ENCODE data around the gene VPS13C.

The VPS13C gene

DNA sequence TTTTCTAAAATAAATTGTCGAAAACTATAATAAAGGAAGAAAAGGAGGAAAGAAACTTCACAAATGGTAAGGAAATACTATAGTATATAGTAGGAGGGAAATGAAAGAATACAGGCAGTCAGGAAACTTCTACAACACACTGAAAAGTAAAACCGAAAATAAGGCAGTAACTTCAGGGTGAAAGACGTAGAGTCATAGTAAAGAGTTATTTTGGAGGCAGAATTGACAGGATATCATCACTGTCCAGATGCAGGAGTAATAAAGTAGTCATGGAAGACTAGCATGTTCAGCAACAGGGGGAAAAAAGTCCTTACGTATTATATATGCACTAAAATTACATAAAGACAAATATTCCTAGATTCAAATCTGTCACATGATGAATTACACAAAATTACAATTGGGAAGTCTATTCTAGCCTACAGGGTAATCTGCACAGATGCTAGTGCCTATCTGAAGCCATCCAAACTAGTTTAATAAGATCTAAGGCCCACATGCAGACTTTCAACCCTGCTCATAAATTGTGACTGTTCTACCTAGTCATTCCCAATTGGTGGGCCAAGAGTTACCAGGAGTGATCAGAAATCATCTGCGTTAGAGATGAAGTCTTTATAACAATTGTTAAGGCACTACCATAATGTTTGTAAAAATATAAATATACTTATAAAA, 14.0 kb downstream of the VPS13C start:
- peaks cover 41% of the 10 kb centered on the region for H3K79me2 ChIP-seq (ENCODE audit: insufficient read depth, low read length)

DNA sequence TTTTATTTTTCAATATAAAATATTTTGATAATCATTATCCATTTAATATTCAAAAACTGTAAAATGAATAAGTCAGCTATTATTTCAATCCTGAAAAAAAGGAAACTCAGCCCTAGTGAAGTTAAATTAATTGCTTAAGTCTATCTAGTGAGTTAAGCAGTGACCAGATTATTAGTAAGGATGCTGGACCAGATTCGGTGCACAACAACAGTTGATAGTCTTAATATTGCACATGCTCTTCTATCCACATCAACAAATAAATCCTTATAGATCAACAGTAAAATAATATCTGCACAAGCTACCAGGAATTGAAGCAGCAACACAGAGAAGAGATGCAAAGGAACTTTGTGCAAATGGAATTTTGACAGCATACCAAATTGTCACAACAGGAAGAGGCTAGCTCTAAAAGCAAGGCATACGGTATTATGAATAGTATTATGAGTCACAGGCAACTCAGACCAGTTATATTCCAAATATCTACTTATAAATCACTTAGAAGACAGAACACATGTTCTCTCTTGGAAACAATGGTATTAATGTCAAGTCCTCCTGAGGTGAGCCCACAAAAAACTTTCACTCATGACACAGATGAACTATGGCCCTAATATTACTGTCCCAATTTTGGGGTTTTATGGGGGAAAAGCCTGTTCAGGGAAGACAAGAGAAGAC, 24.9 kb downstream of the VPS13C start:
- peaks cover 35% of the 10 kb centered on the region for H3K36me3 ChIP-seq (ENCODE audit: insufficient read depth, low read length)
- no peak overlapping the region for H2AFZ ChIP-seq (ENCODE audit: low read length)
- H4K20me1 ChIP-seq (ENCODE audit: insufficient read depth, low read length, poor library complexity, severe bottlenecking): no peaks in the 10 kb centered on the region
- H3K4me3 ChIP-seq (ENCODE audit: low read length, poor library complexity, severe bottlenecking): no peak overlapping the region
- no peaks in the 10 kb centered on the region; the same call in 1 of the 2 replicates for H3K79me2 ChIP-seq (ENCODE audit: insufficient read depth, low read length)
- H3K4me1 ChIP-seq (ENCODE audit: insufficient read depth, low read length, poor library complexity, severe bottlenecking): no peaks in the 10 kb centered on the region
- TF ChIP-seq, protein P1, sequence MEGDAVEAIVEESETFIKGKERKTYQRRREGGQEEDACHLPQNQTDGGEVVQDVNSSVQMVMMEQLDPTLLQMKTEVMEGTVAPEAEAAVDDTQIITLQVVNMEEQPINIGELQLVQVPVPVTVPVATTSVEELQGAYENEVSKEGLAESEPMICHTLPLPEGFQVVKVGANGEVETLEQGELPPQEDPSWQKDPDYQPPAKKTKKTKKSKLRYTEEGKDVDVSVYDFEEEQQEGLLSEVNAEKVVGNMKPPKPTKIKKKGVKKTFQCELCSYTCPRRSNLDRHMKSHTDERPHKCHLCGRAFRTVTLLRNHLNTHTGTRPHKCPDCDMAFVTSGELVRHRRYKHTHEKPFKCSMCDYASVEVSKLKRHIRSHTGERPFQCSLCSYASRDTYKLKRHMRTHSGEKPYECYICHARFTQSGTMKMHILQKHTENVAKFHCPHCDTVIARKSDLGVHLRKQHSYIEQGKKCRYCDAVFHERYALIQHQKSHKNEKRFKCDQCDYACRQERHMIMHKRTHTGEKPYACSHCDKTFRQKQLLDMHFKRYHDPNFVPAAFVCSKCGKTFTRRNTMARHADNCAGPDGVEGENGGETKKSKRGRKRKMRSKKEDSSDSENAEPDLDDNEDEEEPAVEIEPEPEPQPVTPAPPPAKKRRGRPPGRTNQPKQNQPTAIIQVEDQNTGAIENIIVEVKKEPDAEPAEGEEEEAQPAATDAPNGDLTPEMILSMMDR (conservative IDR thresholded peaks at IDR 0.05; ENCODE audit: low read length): no peak
- TF ChIP-seq EZH2phosphoT487 (IDR thresholded peaks at IDR 0.05; ENCODE audit: borderline replicate concordance): no peak
- no peaks in the 10 kb centered on the region for H3K27me3 ChIP-seq (ENCODE audit: insufficient read depth, low read length, poor library complexity, severe bottlenecking)
- H3K9me2 ChIP-seq (replicated peaks; ENCODE audit: low read depth, low read length): no peaks in the 10 kb centered on the region
- no peaks in the 10 kb centered on the region for H3F3A ChIP-seq (ENCODE audit: low read depth)
- no peak overlapping the region for H3K9ac ChIP-seq (ENCODE audit: low read depth, low read length, poor library complexity, severe bottlenecking)
- H3K4me2 ChIP-seq (ENCODE audit: low read depth, low read length, poor library complexity, severe bottlenecking): no peak overlapping the region
- H3K9me3 ChIP-seq (ENCODE audit: insufficient read depth, low read depth, low read length): no peaks in the 10 kb centered on the region

More for the DNA sequence above, 14.0 kb downstream of the VPS13C start:
- no peak overlapping the region for H3K4me3 ChIP-seq (ENCODE audit: low read length, poor library complexity, severe bottlenecking)
- no peaks in the 10 kb centered on the region for H3K9me3 ChIP-seq (ENCODE audit: insufficient read depth, low read depth, low read length)
- peaks cover 12% of the 10 kb centered on the region for H3K4me1 ChIP-seq (ENCODE audit: insufficient read depth, low read length, poor library complexity, severe bottlenecking)
- H4K20me1 ChIP-seq (ENCODE audit: insufficient read depth, low read length, poor library complexity, severe bottlenecking): peaks cover 24% of the 10 kb centered on the region
- no peaks in the 10 kb centered on the region for H3K27me3 ChIP-seq (ENCODE audit: insufficient read depth, low read length, poor library complexity, severe bottlenecking)
- no peak overlapping the region for H2AFZ ChIP-seq (ENCODE audit: low read length)
- TF ChIP-seq, protein P1 (conservative IDR thresholded peaks at IDR 0.05; ENCODE audit: low read length): no peak
- TF ChIP-seq EZH2phosphoT487 (IDR thresholded peaks at IDR 0.05; ENCODE audit: borderline replicate concordance): no peak
- peak overlapping the region; percentile 39 for H3K4me2 ChIP-seq (ENCODE audit: low read depth, low read length, poor library complexity, severe bottlenecking)
- H3K9me2 ChIP-seq (replicated peaks; ENCODE audit: low read depth, low read length): no peaks in the 10 kb centered on the region
- H3K36me3 ChIP-seq (ENCODE audit: insufficient read depth, low read length): peaks cover 6% of the 10 kb centered on the region; the same call in 1 of the 2 replicates
- no peaks in the 10 kb centered on the region for H3F3A ChIP-seq (ENCODE audit: low read depth)
- no peak overlapping the region for H3K9ac ChIP-seq (ENCODE audit: low read depth, low read length, poor library complexity, severe bottlenecking)

DNA sequence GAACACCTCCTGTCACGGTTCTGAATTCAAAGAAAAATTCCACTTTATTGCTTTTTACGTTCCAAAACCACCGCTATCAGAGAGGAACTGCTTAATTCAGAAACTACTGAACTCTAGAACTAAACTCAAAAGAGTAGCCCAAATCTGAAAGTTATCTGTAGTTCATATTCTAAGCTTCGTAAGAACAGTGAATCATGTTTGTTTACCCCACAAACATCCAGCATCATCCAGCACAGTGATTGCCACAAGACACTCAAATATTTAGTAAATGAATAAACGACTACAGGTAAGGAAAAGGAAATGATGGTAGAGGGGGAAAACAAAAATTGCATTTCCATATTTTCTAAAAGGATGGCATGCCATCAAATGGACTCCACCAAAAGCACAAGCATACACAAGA, 32.3 kb downstream of the VPS13C start:
- no peaks in the 10 kb centered on the region for H3K27me3 ChIP-seq (ENCODE audit: insufficient read depth, low read length, poor library complexity, severe bottlenecking)
- H4K20me1 ChIP-seq (ENCODE audit: insufficient read depth, low read length, poor library complexity, severe bottlenecking): no peaks in the 10 kb centered on the region
- no peaks in the 10 kb centered on the region for H3K9me3 ChIP-seq (ENCODE audit: insufficient read depth, low read depth, low read length)
- H3F3A ChIP-seq (ENCODE audit: low read depth): no peaks in the 10 kb centered on the region
- H3K4me2 ChIP-seq (ENCODE audit: low read depth, low read length, poor library complexity, severe bottlenecking): no peak overlapping the region
- H3K4me3 ChIP-seq (ENCODE audit: low read length, poor library complexity, severe bottlenecking): no peak overlapping the region
- H3K36me3 ChIP-seq (ENCODE audit: insufficient read depth, low read length): peaks cover 27% of the 10 kb centered on the region; the same call in 1 of the 2 replicates
- no peak overlapping the region for H3K9ac ChIP-seq (ENCODE audit: low read depth, low read length, poor library complexity, severe bottlenecking)
- H3K79me2 ChIP-seq (ENCODE audit: insufficient read depth, low read length): no peaks in the 10 kb centered on the region
- H3K9me2 ChIP-seq (replicated peaks; ENCODE audit: low read depth, low read length): no peaks in the 10 kb centered on the region
- H3K4me1 ChIP-seq (ENCODE audit: insufficient read depth, low read length, poor library complexity, severe bottlenecking): no peaks in the 10 kb centered on the region
- TF ChIP-seq EZH2phosphoT487 (IDR thresholded peaks at IDR 0.05; ENCODE audit: borderline replicate concordance): no peak
- no peak overlapping the region for H2AFZ ChIP-seq (ENCODE audit: low read length)
